ENCODE measurements around the gene ARHGEF28. TPM values are rescaled to one million over a fixed set of nuclear protein-coding genes. Genes with fewer than 3 reads are reported as not detected.

Gene ARHGEF28
- total and polyA plus RNA-seq, 8 donors = 14.9 to 36.2 (median 24.6) TPM

- Histone ChIP-seq H3K27ac (peak overlapping the region in 2 of 4 donors; percentile 18 to 25), H3K27me3 (no peaks in the 10 kb centered on the region), H3K36me3 (no peaks in the 10 kb centered on the region), H3K4me3 (no peak overlapping the region), H3K9me3 (no peaks in the 10 kb centered on the region), H3K4me1 (peaks cover 14 to 17% (median 16%) of the 10 kb centered on the region in 3 donors)
- ATAC-seq (peak in 1 of 4 donors; percentile 8), DNase-seq (no peak), FAIRE-seq (no peak)
- TF ChIP-seq CTCF (IDR thresholded peaks at IDR 0.05) = no peak
- intact Hi-C loops (cut with DNase I) = no loop called here
Observed at GRCh38 chr5:73818357-73818756, 192.4 kb downstream of the ARHGEF28 start.

DNA sequence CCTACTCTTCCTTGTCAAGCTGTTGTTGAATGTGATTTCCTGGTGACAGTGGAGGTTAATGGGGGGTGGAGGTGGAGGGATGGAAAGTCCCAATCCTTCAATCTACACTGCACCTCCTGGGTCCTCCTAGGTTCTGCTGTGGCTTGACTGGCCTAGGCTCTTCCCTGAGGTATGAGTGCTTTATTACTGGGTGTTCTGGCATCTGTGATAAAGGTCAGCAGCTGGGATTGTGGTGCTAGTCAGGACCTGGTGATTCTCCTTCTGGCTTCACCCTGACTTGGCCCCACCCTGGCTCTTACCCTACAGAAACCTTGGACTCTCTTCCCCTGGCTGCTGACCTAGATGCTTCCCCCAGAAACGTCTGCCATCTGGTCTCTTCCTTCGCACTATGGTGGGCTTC, 194.3 kb downstream of the ARHGEF28 start:
- no peaks in the 10 kb centered on the region for H3K36me3 ChIP-seq
- FAIRE-seq (no peak), ATAC-seq (no peak), DNase-seq (no peak)
- WGBS, 2 donors = 76 to 85% methylated on average over 2 of the region's 2 CpGs
- no peak overlapping the region for H3K27ac ChIP-seq
- no peaks in the 10 kb centered on the region for H3K27me3 ChIP-seq
- intact Hi-C loops (cut with DNase I) = no loop called here
- no peaks in the 10 kb centered on the region for H3K9me3 ChIP-seq
- H3K4me3 ChIP-seq = no peak overlapping the region
- no peak for TF ChIP-seq CTCF (IDR thresholded peaks at IDR 0.05)
- peaks cover 14 to 17% (median 16%) of the 10 kb centered on the region in 3 donors for H3K4me1 ChIP-seq

DNA sequence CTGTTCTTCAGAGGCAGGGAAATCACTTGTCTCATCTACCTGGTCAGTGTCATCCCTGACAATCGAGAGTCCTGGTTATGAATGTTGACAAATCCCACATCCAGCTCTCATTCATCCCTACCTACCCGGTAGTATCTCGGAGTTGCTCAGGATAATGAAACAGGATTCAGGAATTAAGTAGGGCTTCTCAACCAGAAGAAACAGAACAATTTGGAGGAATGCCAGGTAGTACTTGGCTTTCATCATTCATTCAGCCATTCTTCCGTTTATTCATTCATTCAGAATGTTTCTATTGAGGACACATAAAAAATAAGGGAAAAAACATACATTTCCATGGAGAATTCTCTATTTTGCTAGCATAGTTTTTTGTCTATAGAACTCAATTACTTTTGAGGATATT, 195.0 kb downstream of the ARHGEF28 start:
- no peak overlapping the region for H3K27ac ChIP-seq
- no peak for DNase-seq
- no peak overlapping the region for H3K4me3 ChIP-seq
- FAIRE-seq = no peak
- no peaks in the 10 kb centered on the region for H3K36me3 ChIP-seq
- WGBS, 2 donors = 85 to 93% methylated on average over 4 of the region's 4 CpGs
- H3K9me3 ChIP-seq = no peaks in the 10 kb centered on the region
- no peak for TF ChIP-seq CTCF (IDR thresholded peaks at IDR 0.05)
- ATAC-seq = no peak
- no peaks in the 10 kb centered on the region for H3K27me3 ChIP-seq
- peaks cover 14 to 17% (median 16%) of the 10 kb centered on the region in 3 donors for H3K4me1 ChIP-seq
- intact Hi-C loops (cut with DNase I) = no loop called here

GRCh38 chr5:73822278-73822988, 196.4 kb downstream of the ARHGEF28 start:
- FAIRE-seq (no peak), ATAC-seq (peak in 3 of 4 donors; percentile 1 to 12 (median 7)), DNase-seq (no peak)
- WGBS, 2 donors = 97 to 100% methylated on average over 2 of the region's 2 CpGs
- Histone ChIP-seq H3K27me3 (no peaks in the 10 kb centered on the region), H3K27ac (peak overlapping the region; percentile 16 to 80 (median 58)), H3K9me3 (no peaks in the 10 kb centered on the region), H3K4me3 (no peak overlapping the region), H3K4me1 (peaks cover 14 to 17% (median 16%) of the 10 kb centered on the region in 3 donors), H3K36me3 (no peaks in the 10 kb centered on the region)
- TF ChIP-seq CTCF (IDR thresholded peaks at IDR 0.05) = no peak
- intact Hi-C loops (cut with DNase I) = no loop called here

- intact Hi-C loops (cut with DNase I) = no loop called here
- Histone ChIP-seq H3K27ac (peak overlapping the region; percentile 16 to 80 (median 58)), H3K27me3 (no peaks in the 10 kb centered on the region), H3K36me3 (no peaks in the 10 kb centered on the region), H3K4me1 (peaks cover 14 to 17% (median 16%) of the 10 kb centered on the region in 3 donors), H3K9me3 (no peaks in the 10 kb centered on the region), H3K4me3 (no peak overlapping the region)
- ATAC-seq (peak; percentile 90 to 94 (median 92)), DNase-seq (peak in 3 of 6 donors; percentile 34 to 52 (median 38)), FAIRE-seq (no peak)
- no peak for TF ChIP-seq CTCF (IDR thresholded peaks at IDR 0.05)
- 7 to 12% methylated on average over 4 of the region's 4 CpGs for WGBS, 2 donors
Observed at GRCh38 chr5:73822989-73823339, 197.0 kb downstream of the ARHGEF28 start.

Data from pancreas (tissue), 10 donors.